ENCODE results near the gene HDAC11.

Gene HDAC11

DNA sequence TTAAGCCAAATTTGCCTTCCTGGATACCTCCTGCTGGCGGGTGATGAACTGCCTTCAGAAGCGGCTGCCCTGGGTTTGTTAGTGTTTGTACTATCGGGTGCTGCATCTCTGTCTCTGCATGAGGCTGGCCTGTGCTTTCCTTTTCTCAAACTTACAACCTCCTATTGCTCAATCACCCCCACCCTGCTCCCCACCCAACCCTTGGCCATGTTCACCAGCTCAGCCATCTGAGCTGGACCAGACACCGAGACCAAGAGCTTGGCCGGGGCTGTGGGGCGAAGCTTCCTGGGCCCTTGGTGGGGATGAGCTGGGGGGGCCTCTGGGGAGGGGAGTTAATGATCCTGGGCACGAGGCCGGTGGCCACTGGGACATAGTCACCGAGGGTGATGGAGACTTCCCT is 52.0 kb downstream of the HDAC11 start:
- TF ChIP-seq ZFX (IDR thresholded peaks at IDR 0.05; ENCODE audit: borderline replicate concordance): no peak
- TF ChIP-seq, protein P1, sequence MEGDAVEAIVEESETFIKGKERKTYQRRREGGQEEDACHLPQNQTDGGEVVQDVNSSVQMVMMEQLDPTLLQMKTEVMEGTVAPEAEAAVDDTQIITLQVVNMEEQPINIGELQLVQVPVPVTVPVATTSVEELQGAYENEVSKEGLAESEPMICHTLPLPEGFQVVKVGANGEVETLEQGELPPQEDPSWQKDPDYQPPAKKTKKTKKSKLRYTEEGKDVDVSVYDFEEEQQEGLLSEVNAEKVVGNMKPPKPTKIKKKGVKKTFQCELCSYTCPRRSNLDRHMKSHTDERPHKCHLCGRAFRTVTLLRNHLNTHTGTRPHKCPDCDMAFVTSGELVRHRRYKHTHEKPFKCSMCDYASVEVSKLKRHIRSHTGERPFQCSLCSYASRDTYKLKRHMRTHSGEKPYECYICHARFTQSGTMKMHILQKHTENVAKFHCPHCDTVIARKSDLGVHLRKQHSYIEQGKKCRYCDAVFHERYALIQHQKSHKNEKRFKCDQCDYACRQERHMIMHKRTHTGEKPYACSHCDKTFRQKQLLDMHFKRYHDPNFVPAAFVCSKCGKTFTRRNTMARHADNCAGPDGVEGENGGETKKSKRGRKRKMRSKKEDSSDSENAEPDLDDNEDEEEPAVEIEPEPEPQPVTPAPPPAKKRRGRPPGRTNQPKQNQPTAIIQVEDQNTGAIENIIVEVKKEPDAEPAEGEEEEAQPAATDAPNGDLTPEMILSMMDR (IDR thresholded peaks at IDR 0.05): no peak

DNA sequence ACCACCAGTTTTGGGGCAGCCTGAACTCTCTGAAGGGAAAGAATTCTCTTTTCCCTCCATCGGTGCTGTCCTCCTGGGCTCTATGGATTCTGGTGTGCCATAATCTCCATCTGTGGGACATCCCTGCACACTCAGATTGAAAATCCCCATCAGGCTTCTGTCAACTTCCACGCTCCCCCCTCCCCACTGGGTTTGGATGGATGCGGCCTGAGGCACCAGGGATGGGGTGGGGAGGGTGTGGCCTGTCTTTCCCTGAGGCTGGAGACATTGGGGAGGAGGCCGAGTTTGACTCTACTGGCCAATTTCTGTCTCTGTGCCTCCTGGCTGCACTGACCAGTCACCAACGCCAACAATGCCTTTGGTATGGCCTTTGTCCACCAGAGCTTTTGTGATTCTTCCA is 52.5 kb downstream of the HDAC11 start:
- no peak for TF ChIP-seq ZFX (IDR thresholded peaks at IDR 0.05; ENCODE audit: borderline replicate concordance)
- TF ChIP-seq, protein P1 (IDR thresholded peaks at IDR 0.05): no peak
- H3K27ac ChIP-seq: no peak overlapping the region

More for the DNA sequence above, 52.0 kb downstream of the HDAC11 start:
- no peak overlapping the region for H3K27ac ChIP-seq

DNA sequence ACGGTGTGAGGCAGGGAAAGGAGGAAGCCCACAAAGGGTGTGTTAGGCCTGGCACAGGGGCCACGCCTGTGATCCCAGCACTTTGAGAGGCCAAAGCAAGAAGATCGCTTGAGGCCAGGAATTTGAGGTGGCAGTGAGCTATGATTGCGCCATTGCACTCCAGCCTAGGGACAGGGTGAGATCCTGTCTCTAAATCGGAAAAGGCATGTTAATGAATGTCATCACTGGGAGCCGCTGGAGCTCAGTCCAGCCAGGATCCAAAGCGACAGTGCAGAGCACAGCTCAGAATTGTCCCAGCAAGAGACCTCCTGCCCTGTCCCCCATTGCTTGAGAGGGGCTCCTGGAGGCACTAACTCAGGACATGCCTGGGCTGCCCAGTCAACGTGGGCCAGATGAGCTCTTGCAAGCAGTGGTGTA is 53.8 kb downstream of the HDAC11 start:
- H3K27ac ChIP-seq: no peak overlapping the region
- TF ChIP-seq, protein P1 (IDR thresholded peaks at IDR 0.05): no peak
- no peak for TF ChIP-seq ZFX (IDR thresholded peaks at IDR 0.05; ENCODE audit: borderline replicate concordance)

DNA sequence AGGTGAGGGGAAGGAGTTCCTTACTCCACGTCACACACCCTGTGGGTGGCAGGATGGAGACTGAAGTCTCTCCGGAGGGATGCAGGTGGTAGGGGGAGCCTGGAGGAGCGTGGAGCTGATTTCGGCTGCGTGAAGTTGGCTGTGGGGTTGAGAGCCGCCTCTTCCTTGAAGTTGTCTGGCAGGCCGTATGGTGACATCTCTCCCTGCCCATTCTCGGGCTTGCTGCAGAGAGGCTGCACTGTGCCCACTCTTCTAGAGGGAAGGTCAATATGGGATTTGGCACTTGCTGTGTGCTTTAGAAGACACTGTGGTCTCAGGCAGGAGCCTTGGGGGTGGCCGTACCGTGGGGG is 55.4 kb downstream of the HDAC11 start:
- TF ChIP-seq, protein P1 (IDR thresholded peaks at IDR 0.05): no peak
- TF ChIP-seq ZFX (IDR thresholded peaks at IDR 0.05; ENCODE audit: borderline replicate concordance): no peak
- no peak overlapping the region for H3K27ac ChIP-seq

DNA sequence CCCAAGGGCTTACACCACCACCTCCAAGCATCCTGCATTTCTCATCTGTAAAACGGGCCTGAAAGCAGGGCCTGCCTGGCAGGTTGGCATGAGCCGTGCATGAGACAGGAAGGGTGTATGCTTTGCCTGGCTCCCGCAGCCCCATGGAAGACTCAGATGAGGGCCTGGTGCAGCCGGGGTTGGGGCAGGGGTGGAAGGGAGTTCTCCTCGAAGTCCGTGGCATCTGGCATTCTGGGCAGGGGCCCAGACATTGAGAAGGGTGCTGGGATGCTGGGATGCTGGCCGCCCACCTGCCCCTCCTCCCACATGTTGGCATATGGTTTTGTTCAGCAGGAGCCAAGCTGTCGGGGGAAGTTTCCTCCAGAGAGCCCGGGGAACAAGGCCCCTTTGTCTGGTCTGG is 55.8 kb downstream of the HDAC11 start:
- no peak overlapping the region for H3K27ac ChIP-seq
- no peak for TF ChIP-seq ZFX (IDR thresholded peaks at IDR 0.05; ENCODE audit: borderline replicate concordance)
- TF ChIP-seq, protein P1 (IDR thresholded peaks at IDR 0.05): no peak

DNA sequence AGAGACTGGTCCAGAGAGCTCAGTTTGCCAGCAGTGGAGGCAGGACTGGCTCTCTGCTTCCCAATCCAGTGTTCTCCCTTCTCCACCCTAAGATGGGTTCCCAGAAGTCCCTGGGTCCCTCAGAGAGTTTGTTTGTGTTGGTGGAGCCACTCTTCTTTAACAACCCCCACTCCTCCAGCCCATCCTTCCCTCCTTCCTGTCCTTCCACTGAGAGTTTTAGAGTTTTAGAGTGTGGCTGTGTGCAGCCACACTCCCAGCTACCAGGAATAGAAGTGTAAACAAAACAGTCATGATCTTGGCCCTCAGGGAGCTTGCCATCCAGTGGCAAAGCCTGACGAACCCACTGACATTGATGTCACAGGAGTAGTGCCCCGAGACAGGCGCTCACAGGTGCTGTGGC is 56.3 kb downstream of the HDAC11 start:
- no peak overlapping the region for H3K27ac ChIP-seq
- TF ChIP-seq, protein P1 (IDR thresholded peaks at IDR 0.05): no peak
- TF ChIP-seq ZFX (IDR thresholded peaks at IDR 0.05; ENCODE audit: borderline replicate concordance): no peak

DNA sequence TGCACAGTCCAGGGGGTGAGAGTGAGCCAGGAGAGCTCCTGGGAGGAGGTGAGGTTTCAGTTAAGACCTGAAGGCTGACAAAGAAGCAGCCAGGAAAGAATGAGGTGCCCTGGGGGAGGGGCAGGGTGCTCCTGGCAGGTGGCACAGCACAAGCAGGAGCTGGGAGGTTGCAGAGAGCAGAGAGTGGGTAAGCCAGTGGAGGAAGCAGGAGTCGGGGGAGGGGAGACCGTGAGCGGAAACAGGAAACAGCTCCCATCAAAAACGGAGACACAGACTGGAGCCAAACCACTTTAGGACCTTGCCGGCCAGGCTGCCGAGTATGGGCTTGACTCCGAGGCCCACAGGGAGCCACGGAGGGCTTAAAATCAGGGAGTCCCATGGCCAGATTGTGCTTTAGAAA is 56.7 kb downstream of the HDAC11 start:
- TF ChIP-seq, protein P1 (IDR thresholded peaks at IDR 0.05): no peak
- no peak for TF ChIP-seq ZFX (IDR thresholded peaks at IDR 0.05; ENCODE audit: borderline replicate concordance)
- no peak overlapping the region for H3K27ac ChIP-seq

Measured in 22Rv1 (cell line).